GM12878 (cell line): ENCODE results near the gene UVSSA. TPM values are rescaled to one million over a fixed set of nuclear protein-coding genes. Genes with fewer than 3 reads are reported as not detected.

Source experiments
- ATAC-seq: fragments of 200-7000 bp; cut with Tn5 transposase; 3 replicates; pipeline ENCODE4 v1.9.1; 2020; ENCODE audit warnings: mild to moderate bottlenecking, moderate library complexity
- BruUV-seq: library from RNA; stranded (reverse); fragments of 400-500 nt; replicated peaks from 2 replicates; lab custom pipeline; 2021; lab: Mats Ljungman, UMichigan
- CTCF ChIA-PET: fragments of 300-600 bp; sonication (Branson Sonifier 250); formaldehyde crosslinking; extraction: SDS; loops from one replicate; lab custom pipeline; 2021; ENCODE audit warnings: inconsistent platforms; lab: Yijun Ruan, JAX
- POLR2A ChIA-PET: fragments of 350-600 bp; formaldehyde crosslinking; extraction: SDS; loops from one replicate; lab custom pipeline; 2021; ENCODE audit warnings: inconsistent platforms; lab: Charles Lee
- RAD21 ChIA-PET: fragments of 300-600 bp; sonication (Branson Sonifier 250); formaldehyde crosslinking; loops from one replicate; lab custom pipeline; 2023; ENCODE audit warnings: antibody characterized with exemption; ENCODE audit not compliant: unreplicated experiment; lab: Charles Lee
- SMC1A ChIA-PET: fragments of 300-600 bp; sonication (Branson Sonifier 250); formaldehyde crosslinking; loops from one replicate; lab custom pipeline; 2023; ENCODE audit not compliant: unreplicated experiment, uncharacterized antibody; lab: Charles Lee
- DNase-seq: peaks from one replicate; pipeline ENCODE4 v3.0.0-alpha.2; 2011; ENCODE audit warnings: low read depth, low spot score
- FAIRE-seq: peaks from 3 replicates; lab custom pipeline; 2011; peaks lifted over from hg19 to GRCh38; lab: Jason Lieb, UNC
- H2AFZ ChIP-seq: 2 replicates; pipeline ENCODE4 v1.6.0; 2011; ENCODE audit warnings: low read depth, low read length, control low read depth; ENCODE audit not compliant: control insufficient read depth
- H3K27ac ChIP-seq: 2 replicates; pipeline ENCODE4 v1.5.1; 2011; ENCODE audit warnings: control low read depth; ENCODE audit not compliant: control insufficient read depth, insufficient read depth
- H3K27me3 ChIP-seq, 2 experiments: replicated peaks in 1 of 2; 2 replicates each; pipeline versions ENCODE4 v1.6.0 to v1.6.1; 2011; ENCODE audit warnings: low read length in 1 of 2; ENCODE audit not compliant: control insufficient read depth in 2 of 2, insufficient read depth in 2 of 2
- H3K36me3 ChIP-seq, 2 experiments: 2 replicates each; pipeline ENCODE4 v1.5.1; 2011; ENCODE audit warnings: low read length in 1 of 2; ENCODE audit not compliant: control insufficient read depth in 2 of 2, insufficient read depth in 2 of 2
- H3K4me1 ChIP-seq: 2 replicates; pipeline ENCODE4 v1.6.1; 2011; ENCODE audit warnings: mild to moderate bottlenecking, low read length, moderate library complexity, mixed read lengths; ENCODE audit not compliant: control insufficient read depth, insufficient read depth
- H3K4me2 ChIP-seq: 2 replicates; pipeline ENCODE4 v1.6.0; 2011; ENCODE audit warnings: control low read depth; ENCODE audit not compliant: control insufficient read depth, insufficient read depth
- H3K4me3 ChIP-seq: fragments of 200-600 bp; sonication (generic); 2 replicates; pipeline ENCODE4 v1.5.1; 2016
- H3K79me2 ChIP-seq: 2 replicates; pipeline ENCODE4 v1.6.0; 2011; ENCODE audit warnings: low read length; ENCODE audit not compliant: control insufficient read depth, insufficient read depth
- H3K9ac ChIP-seq: 2 replicates; pipeline ENCODE4 v1.8.0; 2011; ENCODE audit warnings: low read length, control low read depth, mixed read lengths; ENCODE audit not compliant: control insufficient read depth, insufficient read depth
- H3K9me3 ChIP-seq: replicated peaks from 3 replicates; pipeline ENCODE4 v1.5.1; 2011; ENCODE audit warnings: mild to moderate bottlenecking, low read length; ENCODE audit not compliant: control insufficient read depth, insufficient read depth
- H4K20me1 ChIP-seq: 2 replicates; pipeline ENCODE4 v1.6.0; 2011; ENCODE audit not compliant: control insufficient read depth, insufficient read depth
- CBX5 ChIP-seq: sonication (generic); IDR thresholded peaks from 2 replicates; pipeline ENCODE4 v1.6.1; 2016; ENCODE audit warnings: low read depth, moderate library complexity, mild to moderate bottlenecking, inconsistent platforms
- HCFC1 ChIP-seq: fragments of 150-350 bp; IDR thresholded peaks from 2 replicates; pipeline ENCODE4 v1.6.1; 2014; ENCODE audit warnings: low read length
- HSF1 ChIP-seq: fragments of 150-350 bp; IDR thresholded peaks from 2 replicates; pipeline ENCODE4 v1.6.1; 2014; ENCODE audit warnings: mild to moderate bottlenecking, low read depth, low read length
- MXI1 ChIP-seq: fragments of 150-350 bp; IDR thresholded peaks from 2 replicates; pipeline ENCODE4 v1.6.1; 2011; ENCODE audit warnings: low read depth, mild to moderate bottlenecking, inconsistent platforms, low read length, improper control_type of control experiment
- TARDBP ChIP-seq: IDR thresholded peaks from 2 replicates; pipeline ENCODE4 v1.6.1; 2016; ENCODE audit warnings: borderline replicate concordance
- WGBS: methylation state at CpG from one replicate; pipeline ENCODE4 v1.1.6; 2016; ENCODE audit warnings: low lambda C conversion rate; ENCODE audit not compliant: insufficient replicate concordance, insufficient coverage; ENCODE audit errors: missing lambda C conversion rate; 5-methylcytosine and 5-hydroxymethylcytosine counted together
- in situ Hi-C: fragments of 300-500 bp; cut with MboI; formaldehyde crosslinking; loops from 9 replicates; pipeline ENCODE4 v1.14.3; 2018; ENCODE audit warnings: mixed read lengths
- intact Hi-C: fragments of 100-400 bp; cut with micrococcal nuclease; formaldehyde crosslinking; loops from one replicate; pipeline ENCODE4 v1.14.2; 2022; ENCODE audit not compliant: unreplicated experiment
- polyA plus RNA-seq, 11 experiments: library from polyadenylated mRNA; depleted of rRNA in 4 of 11; unstranded in 6 of 11; stranded (reverse) in 5 of 11; fragments of >200 nt; fragmentation: Nextera tagmentation in 4 of 11; fragmentation: Illumina TruSeq in 1 of 11; extraction: Ambion mirVana in 4 of 11; extraction: Trizol in 1 of 11; gene quantifications; 1 replicate in 1 of 11; 2 replicates in 10 of 11; pipeline versions ENCODE4 v1.2.1 to v1.2.3, GENCODE V29; 2011 to 2016; ENCODE audit warnings: inconsistent platforms in 2 of 11, missing spikeins in 2 of 11, low read depth in 1 of 11
- total RNA-seq, 4 experiments: library from RNA; depleted of rRNA in 3 of 4; stranded (reverse); fragments of >200 nt in 3 of 4; fragmentation: Illumina TruSeq in 1 of 4; extraction: Trizol in 1 of 4; gene quantifications; 2 replicates each; pipeline versions ENCODE4 v1.2.1 to v1.2.3, GENCODE V29; 2013 to 2021
- TF ChIP-seq, protein P1 (sequence below): IDR thresholded peaks from 2 replicates; pipeline ENCODE4 v1.6.1; 2011; ENCODE audit warnings: low read depth, low read length, improper control_type of control experiment, borderline replicate concordance

Gene UVSSA
- total and polyA plus RNA-seq, 10 of the 15 experiments (the other 5 are each of a cell fraction or from before 2014, with no cell fraction given): 0.34 to 16.8 (median 3.6) TPM

GRCh38 chr4:1408418-1408817, 61.4 kb downstream of the UVSSA start:
- H3K27me3 ChIP-seq: no peaks in the 10 kb centered on the region
- no peaks in the 10 kb centered on the region for H3K36me3 ChIP-seq
- H3K4me1 ChIP-seq: no peaks in the 10 kb centered on the region
- no peaks in the 10 kb centered on the region for H4K20me1 ChIP-seq
- ChIA-PET RAD21 (no interaction called here), CTCF (no interaction called here), SMC1A (no interaction called here), POLR2A (no interaction called here)
- H2AFZ ChIP-seq: no peak overlapping the region
- FAIRE-seq (no peak), DNase-seq (no peak), ATAC-seq (no peak)
- no peak overlapping the region for H3K9ac ChIP-seq
- H3K27ac ChIP-seq: no peak overlapping the region
- in situ Hi-C loops (loop anchor here (10.0 kb wide), 1 partner anchor 56 kb away; no protein-coding TSS in a partner anchor), intact Hi-C loops (no loop called here)
- 50% methylated on average over 18 of the region's 22 CpGs for WGBS
- H3K4me2 ChIP-seq: no peak overlapping the region
- H3K79me2 ChIP-seq: no peaks in the 10 kb centered on the region
- H3K9me3 ChIP-seq: peaks cover 4% of the 10 kb centered on the region; the same call in 1 of the 3 replicates
- no TSS peak for BruUV-seq
- H3K4me3 ChIP-seq: no peak overlapping the region
- TF ChIP-seq HSF1: no peak
- TF ChIP-seq HCFC1: no peak
- no peak for TF ChIP-seq CBX5
- no peak for TF ChIP-seq MXI1
- TF ChIP-seq TARDBP: no peak
- TF ChIP-seq, protein P1, sequence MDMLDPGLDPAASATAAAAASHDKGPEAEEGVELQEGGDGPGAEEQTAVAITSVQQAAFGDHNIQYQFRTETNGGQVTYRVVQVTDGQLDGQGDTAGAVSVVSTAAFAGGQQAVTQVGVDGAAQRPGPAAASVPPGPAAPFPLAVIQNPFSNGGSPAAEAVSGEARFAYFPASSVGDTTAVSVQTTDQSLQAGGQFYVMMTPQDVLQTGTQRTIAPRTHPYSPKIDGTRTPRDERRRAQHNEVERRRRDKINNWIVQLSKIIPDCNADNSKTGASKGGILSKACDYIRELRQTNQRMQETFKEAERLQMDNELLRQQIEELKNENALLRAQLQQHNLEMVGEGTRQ: no peak
- TF ChIP-seq, all 136 proteins: peak for 0
